GM12878 (cell line): ENCODE data around the gene CCDC78. TPM values are rescaled to one million over a fixed set of nuclear protein-coding genes. Genes with fewer than 3 reads are reported as not detected.
A peak's percentile ranks its signal among the peaks of the same experiment; 100 is the strongest.

Experiments used
- ATAC-seq: fragments of 200-7000 bp; cut with Tn5 transposase; 3 replicates; pipeline ENCODE4 v1.9.1; 2020; ENCODE audit warnings: mild to moderate bottlenecking, moderate library complexity
- BruUV-seq: library from RNA; stranded (reverse); fragments of 400-500 nt; replicated peaks from 2 replicates; lab custom pipeline; 2021; lab: Mats Ljungman, UMichigan
- CTCF ChIA-PET: fragments of 300-600 bp; sonication (Branson Sonifier 250); formaldehyde crosslinking; extraction: SDS; loops from one replicate; lab custom pipeline; 2021; ENCODE audit warnings: inconsistent platforms; lab: Yijun Ruan, JAX
- POLR2A ChIA-PET: fragments of 350-600 bp; formaldehyde crosslinking; extraction: SDS; loops from one replicate; lab custom pipeline; 2021; ENCODE audit warnings: inconsistent platforms; lab: Charles Lee
- RAD21 ChIA-PET: fragments of 300-600 bp; sonication (Branson Sonifier 250); formaldehyde crosslinking; loops from one replicate; lab custom pipeline; 2023; ENCODE audit warnings: antibody characterized with exemption; ENCODE audit not compliant: unreplicated experiment; lab: Charles Lee
- SMC1A ChIA-PET: fragments of 300-600 bp; sonication (Branson Sonifier 250); formaldehyde crosslinking; loops from one replicate; lab custom pipeline; 2023; ENCODE audit not compliant: unreplicated experiment, uncharacterized antibody; lab: Charles Lee
- DNase-seq: peaks from one replicate; pipeline ENCODE4 v3.0.0-alpha.2; 2011; ENCODE audit warnings: low read depth, low spot score
- FAIRE-seq: peaks from 3 replicates; lab custom pipeline; 2011; peaks lifted over from hg19 to GRCh38; lab: Jason Lieb, UNC
- H2AFZ ChIP-seq: 2 replicates; pipeline ENCODE4 v1.6.0; 2011; ENCODE audit warnings: low read depth, low read length, control low read depth; ENCODE audit not compliant: control insufficient read depth
- H3K27ac ChIP-seq: 2 replicates; pipeline ENCODE4 v1.5.1; 2011; ENCODE audit warnings: control low read depth; ENCODE audit not compliant: control insufficient read depth, insufficient read depth
- H3K27me3 ChIP-seq, 2 experiments: replicated peaks in 1 of 2; 2 replicates each; pipeline versions ENCODE4 v1.6.0 to v1.6.1; 2011; ENCODE audit warnings: low read length in 1 of 2; ENCODE audit not compliant: control insufficient read depth in 2 of 2, insufficient read depth in 2 of 2
- H3K36me3 ChIP-seq, 2 experiments: 2 replicates each; pipeline ENCODE4 v1.5.1; 2011; ENCODE audit warnings: low read length in 1 of 2; ENCODE audit not compliant: control insufficient read depth in 2 of 2, insufficient read depth in 2 of 2
- H3K4me1 ChIP-seq: 2 replicates; pipeline ENCODE4 v1.6.1; 2011; ENCODE audit warnings: mild to moderate bottlenecking, low read length, moderate library complexity, mixed read lengths; ENCODE audit not compliant: control insufficient read depth, insufficient read depth
- H3K4me2 ChIP-seq: 2 replicates; pipeline ENCODE4 v1.6.0; 2011; ENCODE audit warnings: control low read depth; ENCODE audit not compliant: control insufficient read depth, insufficient read depth
- H3K4me3 ChIP-seq: fragments of 200-600 bp; sonication (generic); 2 replicates; pipeline ENCODE4 v1.5.1; 2016
- H3K79me2 ChIP-seq: 2 replicates; pipeline ENCODE4 v1.6.0; 2011; ENCODE audit warnings: low read length; ENCODE audit not compliant: control insufficient read depth, insufficient read depth
- H3K9ac ChIP-seq: 2 replicates; pipeline ENCODE4 v1.8.0; 2011; ENCODE audit warnings: low read length, control low read depth, mixed read lengths; ENCODE audit not compliant: control insufficient read depth, insufficient read depth
- H3K9me3 ChIP-seq: replicated peaks from 3 replicates; pipeline ENCODE4 v1.5.1; 2011; ENCODE audit warnings: mild to moderate bottlenecking, low read length; ENCODE audit not compliant: control insufficient read depth, insufficient read depth
- H4K20me1 ChIP-seq: 2 replicates; pipeline ENCODE4 v1.6.0; 2011; ENCODE audit not compliant: control insufficient read depth, insufficient read depth
- ATF3 ChIP-seq: IDR thresholded peaks from 2 replicates; pipeline ENCODE4 v1.6.1; 2011; ENCODE audit warnings: low read depth, mild to moderate bottlenecking, low read length, moderate library complexity, borderline replicate concordance; ENCODE audit errors: extremely low read depth
- BACH1 ChIP-seq: fragments of 450-650 bp; IDR thresholded peaks from 2 replicates; pipeline ENCODE4 v1.6.1; 2017; ENCODE audit warnings: mild to moderate bottlenecking, borderline replicate concordance
- BCLAF1 ChIP-seq: fragments of 450-650 bp; IDR thresholded peaks from 2 replicates; pipeline ENCODE4 v1.6.1; 2017; ENCODE audit warnings: antibody characterized with exemption, mild to moderate bottlenecking, moderate library complexity
- CHD4 ChIP-seq: fragments of 200-600 bp; sonication (generic); IDR thresholded peaks from 2 replicates; pipeline ENCODE4 v1.6.1; 2016; ENCODE audit warnings: mild to moderate bottlenecking
- HDAC6 ChIP-seq: fragments of 200-600 bp; sonication (generic); IDR thresholded peaks from one replicate; pipeline ENCODE4 v1.8.0; 2017; ENCODE audit warnings: antibody characterized with exemption; ENCODE audit not compliant: unreplicated experiment
- HDGF ChIP-seq: fragments of 450-650 bp; IDR thresholded peaks from 2 replicates; pipeline ENCODE4 v1.6.1; 2016; ENCODE audit warnings: antibody characterized with exemption
- IRF5 ChIP-seq: fragments of 450-650 bp; IDR thresholded peaks from 2 replicates; pipeline ENCODE4 v1.6.1; 2017; ENCODE audit warnings: borderline replicate concordance
- MXI1 ChIP-seq: fragments of 150-350 bp; IDR thresholded peaks from 2 replicates; pipeline ENCODE4 v1.6.1; 2011; ENCODE audit warnings: low read depth, mild to moderate bottlenecking, inconsistent platforms, low read length, improper control_type of control experiment
- NBN ChIP-seq: fragments of 450-650 bp; IDR thresholded peaks from 2 replicates; pipeline ENCODE4 v1.6.1; 2016
- NRF1 ChIP-seq: conservative IDR thresholded peaks from 2 replicates; pipeline ENCODE4 v1.6.1; 2011; ENCODE audit warnings: mild to moderate bottlenecking, low read depth, low read length, improper control_type of control experiment
- RCOR1 ChIP-seq: conservative IDR thresholded peaks from 2 replicates; pipeline ENCODE4 v1.6.1; 2012; ENCODE audit warnings: low read depth, low read length, improper control_type of control experiment
- SPI1 ChIP-seq: IDR thresholded peaks from 2 replicates; pipeline ENCODE4 v1.6.1; 2011; ENCODE audit warnings: low read depth, mild to moderate bottlenecking, low read length, moderate library complexity, borderline replicate concordance; ENCODE audit not compliant: insufficient read depth
- ZNF592 ChIP-seq: fragments of 450-650 bp; IDR thresholded peaks from 2 replicates; pipeline ENCODE4 v1.6.1; 2017; ENCODE audit warnings: mild to moderate bottlenecking, moderate library complexity
- WGBS: methylation state at CpG from one replicate; pipeline ENCODE4 v1.1.6; 2016; ENCODE audit warnings: low lambda C conversion rate; ENCODE audit not compliant: insufficient replicate concordance, insufficient coverage; ENCODE audit errors: missing lambda C conversion rate; 5-methylcytosine and 5-hydroxymethylcytosine counted together
- in situ Hi-C: fragments of 300-500 bp; cut with MboI; formaldehyde crosslinking; loops from 9 replicates; pipeline ENCODE4 v1.14.3; 2018; ENCODE audit warnings: mixed read lengths
- intact Hi-C: fragments of 100-400 bp; cut with micrococcal nuclease; formaldehyde crosslinking; loops from one replicate; pipeline ENCODE4 v1.14.2; 2022; ENCODE audit not compliant: unreplicated experiment
- polyA plus RNA-seq, 11 experiments: library from polyadenylated mRNA; depleted of rRNA in 4 of 11; unstranded in 6 of 11; stranded (reverse) in 5 of 11; fragments of >200 nt; fragmentation: Nextera tagmentation in 4 of 11; fragmentation: Illumina TruSeq in 1 of 11; extraction: Ambion mirVana in 4 of 11; extraction: Trizol in 1 of 11; gene quantifications; 1 replicate in 1 of 11; 2 replicates in 10 of 11; pipeline versions ENCODE4 v1.2.1 to v1.2.3, GENCODE V29; 2011 to 2016; ENCODE audit warnings: inconsistent platforms in 2 of 11, missing spikeins in 2 of 11, low read depth in 1 of 11
- total RNA-seq, 4 experiments: library from RNA; depleted of rRNA in 3 of 4; stranded (reverse); fragments of >200 nt in 3 of 4; fragmentation: Illumina TruSeq in 1 of 4; extraction: Trizol in 1 of 4; gene quantifications; 2 replicates each; pipeline versions ENCODE4 v1.2.1 to v1.2.3, GENCODE V29; 2013 to 2021

The CCDC78 gene
- total and polyA plus RNA-seq, 10 of the 15 experiments (the other 5 are each of a cell fraction or from before 2014, with no cell fraction given) = 0.10 to 26.2 (median 5.4) TPM

GRCh38 chr16:679814-680624 lies 46.2 kb downstream of the CCDC78 start, which contains the start of gene STUB1:
Gene STUB1, plus strand, starts transcription at chr16:680410. Its CDS starts 116 bp downstream, at chr16:680526.
- H3K27me3 ChIP-seq = no peaks in the 10 kb centered on the region
- H3K9ac ChIP-seq = peak within 1 kb of the TSS; percentile 88
- H3K4me2 ChIP-seq = peak within 1 kb of the TSS; percentile 98
- DNase-seq (no peak), FAIRE-seq (peak; percentile 57), ATAC-seq (peak; percentile 74)
- BruUV-seq = no TSS peak
- CTCF ChIA-PET = interaction anchor here (1.0 to 1.5 kb wide), 2 partner anchors 10 to 13 kb away, joined by 3 to 4 read pairs; partner anchors contain the start of genes RHOT2 and WDR24
- 4% methylated on average over 31 of the region's 91 CpGs for WGBS
- intact Hi-C loops (loop anchor here (5.0 kb wide), 1 partner anchor 43 kb away; the partner anchor contains the start of gene METTL26), in situ Hi-C loops (no loop called here)
- H3K4me3 ChIP-seq = peak within 1 kb of the TSS; percentile 77
- POLR2A ChIA-PET = interaction anchor here (1.0 to 2.0 kb wide), 6 partner anchors 10 to 43 kb away, joined by 3 to 13 read pairs (median 4); partner anchors contain the start of genes RHOT2 and WDR24
- peaks cover 15% of the 10 kb centered on the region for H3K4me1 ChIP-seq
- peaks cover 24% of the 10 kb centered on the region for H3K79me2 ChIP-seq
- RAD21 ChIA-PET = interaction anchor here (0.9 kb wide), 2 partner anchors 14 to 41 kb away, joined by 3 read pairs; partner anchors contain the start of gene ANTKMT
- SMC1A ChIA-PET = no interaction called here
- H3K27ac ChIP-seq = peak within 1 kb of the TSS; percentile 53
- no peaks in the 10 kb centered on the region for H3K9me3 ChIP-seq
- peaks cover 6 to 7% of the 10 kb centered on the region in 2 experiments; a peak in 2 of 4 replicates for H3K36me3 ChIP-seq
- H2AFZ ChIP-seq = peak within 1 kb of the TSS; percentile 89
- peaks cover 6% of the 10 kb centered on the region; the same call in 1 of the 2 replicates for H4K20me1 ChIP-seq
- TF ChIP-seq ATF3 (no peak), BACH1 (peak; percentile 91), NBN (peak; percentile 45; the same call in 1 of the 2 replicates), ZNF592 (no peak), HDAC6 (no peak), IRF5 (no peak), BCLAF1 (peak; percentile 56; the same call in 1 of the 2 replicates), CHD4 (no peak), RCOR1 (no peak), NRF1 (peak; percentile 57), HDGF (no peak), SPI1 (no peak), MXI1 (peak; percentile 56; the same call in 1 of the 2 replicates)
